GM12873 (cell line): ENCODE data around the gene PROB1.

Experiments used
- TF ChIP-seq, protein P1 (sequence below): IDR thresholded peaks from 2 replicates; pipeline ENCODE4 v1.5.1; 2012; ENCODE audit warnings: low read depth, mild to moderate bottlenecking, moderate library complexity, low read length, control low read depth; ENCODE audit not compliant: insufficient read depth; ENCODE audit errors: missing control alignments

PROB1 gene

DNA sequence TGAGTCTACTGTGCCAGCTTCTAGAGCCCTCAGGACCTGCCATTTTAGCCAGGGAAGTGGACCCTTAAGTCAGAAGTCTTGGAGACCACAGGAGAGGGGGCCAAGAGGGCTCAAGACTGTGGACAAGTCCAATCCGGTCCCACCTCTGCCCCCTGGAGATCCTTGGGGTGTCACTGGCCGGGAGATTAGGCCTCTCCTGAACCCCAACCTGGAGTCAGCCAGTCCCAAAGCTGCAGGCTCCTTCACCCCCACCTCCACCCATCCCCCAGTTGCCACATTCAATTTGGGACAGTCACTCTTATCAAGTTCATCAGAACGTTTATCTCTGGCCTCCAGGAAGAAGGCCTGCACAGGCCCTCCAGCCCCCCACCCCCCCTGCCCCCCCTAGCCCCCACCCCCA is 12.1 kb downstream of the PROB1 start:
- TF ChIP-seq, protein P1, sequence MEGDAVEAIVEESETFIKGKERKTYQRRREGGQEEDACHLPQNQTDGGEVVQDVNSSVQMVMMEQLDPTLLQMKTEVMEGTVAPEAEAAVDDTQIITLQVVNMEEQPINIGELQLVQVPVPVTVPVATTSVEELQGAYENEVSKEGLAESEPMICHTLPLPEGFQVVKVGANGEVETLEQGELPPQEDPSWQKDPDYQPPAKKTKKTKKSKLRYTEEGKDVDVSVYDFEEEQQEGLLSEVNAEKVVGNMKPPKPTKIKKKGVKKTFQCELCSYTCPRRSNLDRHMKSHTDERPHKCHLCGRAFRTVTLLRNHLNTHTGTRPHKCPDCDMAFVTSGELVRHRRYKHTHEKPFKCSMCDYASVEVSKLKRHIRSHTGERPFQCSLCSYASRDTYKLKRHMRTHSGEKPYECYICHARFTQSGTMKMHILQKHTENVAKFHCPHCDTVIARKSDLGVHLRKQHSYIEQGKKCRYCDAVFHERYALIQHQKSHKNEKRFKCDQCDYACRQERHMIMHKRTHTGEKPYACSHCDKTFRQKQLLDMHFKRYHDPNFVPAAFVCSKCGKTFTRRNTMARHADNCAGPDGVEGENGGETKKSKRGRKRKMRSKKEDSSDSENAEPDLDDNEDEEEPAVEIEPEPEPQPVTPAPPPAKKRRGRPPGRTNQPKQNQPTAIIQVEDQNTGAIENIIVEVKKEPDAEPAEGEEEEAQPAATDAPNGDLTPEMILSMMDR = no peak

DNA sequence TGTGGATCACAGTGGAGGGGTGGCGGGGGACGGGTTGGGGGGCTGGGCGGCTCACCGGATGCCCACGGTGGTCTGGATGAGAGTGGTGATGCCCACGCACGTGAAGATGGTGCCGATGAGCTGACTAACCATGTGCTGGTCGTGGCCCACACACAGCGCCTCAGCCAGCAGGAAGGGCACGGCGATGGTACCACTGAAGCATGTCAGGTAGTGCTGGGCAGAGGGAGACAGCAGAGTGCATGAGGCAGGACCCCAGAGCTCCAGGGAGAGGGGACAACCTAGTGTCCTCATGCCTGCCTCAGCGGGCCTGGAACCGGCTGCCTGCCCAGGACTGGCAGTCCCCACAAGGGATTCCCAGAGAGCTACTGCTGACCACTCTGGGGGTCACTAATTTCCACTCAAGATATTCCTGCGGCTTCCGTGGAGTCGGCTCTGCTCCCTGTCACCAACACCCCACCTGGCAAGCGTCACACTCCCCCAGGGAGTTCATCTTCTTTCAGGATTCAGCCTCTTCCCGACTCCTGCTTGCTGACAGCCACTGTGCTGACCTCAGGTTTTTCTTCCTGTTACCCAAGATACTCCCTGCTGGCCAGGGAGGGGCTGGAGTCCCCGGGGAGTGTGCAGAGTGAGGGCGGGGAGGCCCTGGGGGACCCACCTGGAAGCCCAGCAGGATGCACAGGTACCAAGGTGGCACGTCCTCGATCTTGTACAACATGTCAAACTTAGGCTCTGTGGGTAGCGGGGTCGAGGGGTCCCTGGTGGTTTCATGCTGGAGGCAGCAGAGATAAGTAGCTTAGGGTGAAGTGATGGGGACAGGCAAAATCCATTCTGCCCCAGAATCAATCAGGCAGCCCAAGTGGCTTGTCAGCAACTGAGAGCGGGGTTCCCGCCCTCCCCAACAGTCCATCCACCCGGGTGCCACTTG is 12.8 kb downstream of the PROB1 start:
- TF ChIP-seq, protein P1 = no peak

DNA sequence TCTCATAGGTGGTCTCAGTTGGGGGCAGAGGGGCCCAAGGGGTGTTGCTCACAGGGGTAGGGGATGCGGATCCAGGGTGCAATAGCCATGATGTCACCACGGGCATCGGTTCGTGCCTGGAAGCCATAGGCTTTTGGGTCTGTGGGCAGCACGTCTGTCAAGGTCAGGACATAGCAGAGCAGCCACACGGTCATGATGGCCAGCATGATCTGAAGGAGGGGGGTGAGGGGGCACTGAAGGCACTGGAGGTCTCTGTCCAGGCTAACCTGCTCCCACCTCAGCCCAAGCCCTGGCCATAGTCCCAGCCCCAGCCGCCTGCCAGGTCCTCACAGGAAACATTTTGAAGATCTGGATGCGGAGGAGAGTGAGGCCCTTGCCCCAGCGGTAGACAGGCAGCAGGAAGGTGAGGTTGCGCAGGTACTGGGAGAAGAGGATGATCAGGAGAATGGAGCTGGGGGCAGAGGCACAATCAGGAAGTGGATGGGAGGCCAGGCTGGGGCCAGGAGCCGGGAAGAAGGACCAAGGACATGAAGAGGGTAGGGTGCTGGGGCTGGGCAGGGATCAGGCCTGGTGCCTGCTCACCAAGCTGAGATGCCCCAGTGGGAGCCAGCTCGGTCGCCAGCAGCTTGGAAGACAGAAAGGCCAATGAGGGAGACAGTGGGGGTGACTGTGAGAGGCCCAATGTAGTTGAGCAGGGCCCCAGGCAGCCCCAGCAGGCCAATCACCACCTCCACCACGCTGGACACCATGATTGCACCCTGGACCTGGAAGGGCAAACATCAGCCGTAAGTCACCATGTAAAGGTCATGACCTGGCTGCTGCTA is 15.1 kb downstream of the PROB1 start:
- TF ChIP-seq, protein P1 = no peak

DNA sequence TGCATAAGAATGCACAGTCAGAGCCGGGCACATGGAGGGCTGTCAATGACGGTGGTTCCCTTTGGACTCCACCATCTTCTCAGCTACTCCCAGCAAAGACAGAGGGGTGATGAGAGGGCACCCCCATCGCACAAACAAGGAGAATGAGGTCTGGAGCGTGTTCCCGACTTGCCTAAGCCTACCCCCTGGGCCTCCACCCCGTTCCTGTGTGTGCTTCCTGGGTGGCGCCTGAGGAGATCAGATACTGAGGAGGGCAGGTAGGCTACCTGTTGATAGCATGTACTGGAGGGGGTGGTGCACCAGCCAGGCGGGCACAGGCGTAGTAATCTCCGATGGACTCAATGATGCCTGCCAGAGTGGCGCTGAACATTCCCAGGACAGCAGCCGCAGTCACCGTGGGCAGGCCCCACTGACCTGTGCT is 16.0 kb downstream of the PROB1 start:
- TF ChIP-seq, protein P1 = no peak

DNA sequence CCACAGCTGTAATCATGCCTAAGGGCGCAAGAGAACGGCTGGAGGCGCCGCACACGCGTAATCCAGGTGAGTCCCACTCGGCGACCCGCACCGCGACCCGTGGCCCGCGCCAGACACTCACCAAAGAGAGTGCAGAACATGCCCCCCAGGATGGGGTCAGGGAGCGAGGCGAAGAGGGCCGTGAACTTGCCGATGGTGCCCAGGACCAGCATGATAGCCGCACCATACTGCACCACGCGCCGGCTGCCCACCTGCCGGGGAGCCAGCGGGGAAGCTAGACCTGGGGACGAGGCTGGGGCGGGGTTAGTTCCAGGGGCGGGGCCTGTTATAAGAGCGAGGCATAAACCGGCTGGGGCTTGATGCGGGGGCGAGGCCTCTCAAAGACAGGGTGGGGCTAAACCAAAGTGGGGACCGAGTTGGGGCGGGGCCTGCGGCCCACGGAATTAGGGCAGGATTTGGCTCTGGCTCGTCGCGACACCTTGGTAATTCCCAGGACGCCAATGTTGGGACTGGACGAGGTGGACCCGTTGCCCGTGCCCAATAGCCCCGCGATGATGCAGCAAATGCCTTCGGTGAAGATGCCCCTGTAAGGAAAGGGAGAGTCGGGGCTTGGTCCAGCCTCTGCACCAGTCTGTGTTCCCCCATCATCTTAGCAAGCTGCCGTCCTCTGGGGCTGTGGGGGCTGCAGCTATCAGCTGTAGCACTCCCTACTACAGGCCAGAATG is 16.6 kb downstream of the PROB1 start:
- TF ChIP-seq, protein P1 = no peak

DNA sequence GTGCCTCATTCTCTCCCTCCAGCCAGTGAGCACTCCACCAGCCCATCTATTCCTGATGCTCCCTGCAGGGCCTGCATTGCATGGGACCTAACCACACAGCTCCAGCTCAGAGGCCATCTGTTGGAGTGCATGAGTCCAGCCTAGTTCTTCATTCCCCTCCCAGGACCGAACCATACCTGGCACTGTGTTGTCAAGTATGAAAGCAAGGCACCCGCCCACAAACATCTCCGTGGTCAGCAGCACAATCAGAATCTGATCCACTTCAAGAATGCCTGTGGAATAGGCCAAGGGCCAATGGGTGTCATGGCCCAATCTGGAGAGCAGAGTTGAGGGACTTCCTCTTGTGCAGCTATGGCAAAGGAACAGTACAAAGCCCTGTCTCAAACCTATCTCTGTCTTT is 17.7 kb downstream of the PROB1 start:
- TF ChIP-seq, protein P1 = no peak
